ENCODE data around the gene PFDN1. TPM values are rescaled to one million over a fixed set of nuclear protein-coding genes. Genes with fewer than 3 reads are reported as not detected.
A peak's percentile ranks its signal among the peaks of the same experiment; 100 is the strongest.

The PFDN1 gene
- total and polyA plus RNA-seq, 4 donors = 14.0 to 30.8 (median 20.7) TPM

DNA sequence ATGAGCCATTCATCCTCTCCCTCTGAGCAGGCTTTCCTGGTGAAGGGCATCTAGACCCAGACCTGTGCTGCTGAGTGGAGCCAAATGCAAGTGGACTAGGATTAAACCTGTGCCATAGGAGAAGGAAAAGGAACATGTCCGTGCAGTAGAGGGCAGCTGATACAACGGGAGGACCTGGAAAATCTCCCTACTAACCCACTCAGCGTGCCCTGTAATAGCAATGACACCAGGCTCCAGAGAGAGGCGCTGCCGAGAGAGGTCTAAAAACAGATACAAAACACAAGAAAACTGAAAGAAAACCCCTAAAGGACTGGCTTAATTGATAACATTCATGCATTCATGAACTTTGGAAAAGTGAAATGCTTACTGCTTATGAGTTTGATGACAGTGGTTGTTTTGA lies 60.8 kb downstream of the PFDN1 start:
- WGBS = 83% methylated on average over 5 of the region's 5 CpGs
- Histone ChIP-seq H3K9me3 (ENCODE audit: control insufficient read depth in 4 of 4, low read length in 3 of 4) (no peaks in the 10 kb centered on the region), H3K27me3 (ENCODE audit: control insufficient read depth in 4 of 4, insufficient read depth in 4 of 4, low read length in 3 of 4) (no peaks in the 10 kb centered on the region), H3K4me1 (ENCODE audit: control insufficient read depth in 4 of 4, insufficient read depth in 4 of 4, low read length in 3 of 4) (peaks cover 4 to 19% (median 17%) of the 10 kb centered on the region in 4 donors), H3K36me3 (ENCODE audit: control insufficient read depth in 4 of 4, insufficient read depth in 3 of 4, low read depth in 1 of 4, low read length in 3 of 4) (peaks cover 0 to 8% (median 3%) of the 10 kb centered on the region in 4 donors), H3K9ac (ENCODE audit: low read depth in 1 of 2, low read length in 2 of 2) (no peak overlapping the region), H3K4me3 (ENCODE audit: low read depth in 1 of 3, low read length in 3 of 3) (no peak overlapping the region), H3K27ac (ENCODE audit: low read depth in 1 of 2, low read length in 2 of 2) (no peak overlapping the region)
- no peak for DNase-seq (ENCODE audit: low spot score)
- TF ChIP-seq YY1 (IDR thresholded peaks at IDR 0.05) (no peak), RXRA (IDR thresholded peaks at IDR 0.05) (no peak), SP1 (IDR thresholded peaks at IDR 0.05) (no peak), NR2F2 (IDR thresholded peaks at IDR 0.05) (no peak), HNF4A (conservative IDR thresholded peaks at IDR 0.05) (no peak), EGR1 (IDR thresholded peaks at IDR 0.05; ENCODE audit: low read depth in 2 of 2) (no peak), FOXA2 (IDR thresholded peaks at IDR 0.05) (no peak), JUND (IDR thresholded peaks at IDR 0.05) (no peak), HNF4G (IDR thresholded peaks at IDR 0.05) (no peak), FOXA1 (IDR thresholded peaks at IDR 0.05) (no peak), GABPA (IDR thresholded peaks at IDR 0.05 in 1 of 2, conservative IDR thresholded peaks at IDR 0.05 in 1 of 2) (no peak)
- TF ChIP-seq, protein P1, sequence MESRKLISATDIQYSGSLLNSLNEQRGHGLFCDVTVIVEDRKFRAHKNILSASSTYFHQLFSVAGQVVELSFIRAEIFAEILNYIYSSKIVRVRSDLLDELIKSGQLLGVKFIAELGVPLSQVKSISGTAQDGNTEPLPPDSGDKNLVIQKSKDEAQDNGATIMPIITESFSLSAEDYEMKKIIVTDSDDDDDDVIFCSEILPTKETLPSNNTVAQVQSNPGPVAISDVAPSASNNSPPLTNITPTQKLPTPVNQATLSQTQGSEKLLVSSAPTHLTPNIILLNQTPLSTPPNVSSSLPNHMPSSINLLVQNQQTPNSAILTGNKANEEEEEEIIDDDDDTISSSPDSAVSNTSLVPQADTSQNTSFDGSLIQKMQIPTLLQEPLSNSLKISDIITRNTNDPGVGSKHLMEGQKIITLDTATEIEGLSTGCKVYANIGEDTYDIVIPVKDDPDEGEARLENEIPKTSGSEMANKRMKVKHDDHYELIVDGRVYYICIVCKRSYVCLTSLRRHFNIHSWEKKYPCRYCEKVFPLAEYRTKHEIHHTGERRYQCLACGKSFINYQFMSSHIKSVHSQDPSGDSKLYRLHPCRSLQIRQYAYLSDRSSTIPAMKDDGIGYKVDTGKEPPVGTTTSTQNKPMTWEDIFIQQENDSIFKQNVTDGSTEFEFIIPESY (IDR thresholded peaks at IDR 0.05) = no peak
- TF ChIP-seq, protein P2, sequence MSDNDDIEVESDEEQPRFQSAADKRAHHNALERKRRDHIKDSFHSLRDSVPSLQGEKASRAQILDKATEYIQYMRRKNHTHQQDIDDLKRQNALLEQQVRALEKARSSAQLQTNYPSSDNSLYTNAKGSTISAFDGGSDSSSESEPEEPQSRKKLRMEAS (IDR thresholded peaks at IDR 0.05) = no peak
- TF ChIP-seq, protein P3, sequence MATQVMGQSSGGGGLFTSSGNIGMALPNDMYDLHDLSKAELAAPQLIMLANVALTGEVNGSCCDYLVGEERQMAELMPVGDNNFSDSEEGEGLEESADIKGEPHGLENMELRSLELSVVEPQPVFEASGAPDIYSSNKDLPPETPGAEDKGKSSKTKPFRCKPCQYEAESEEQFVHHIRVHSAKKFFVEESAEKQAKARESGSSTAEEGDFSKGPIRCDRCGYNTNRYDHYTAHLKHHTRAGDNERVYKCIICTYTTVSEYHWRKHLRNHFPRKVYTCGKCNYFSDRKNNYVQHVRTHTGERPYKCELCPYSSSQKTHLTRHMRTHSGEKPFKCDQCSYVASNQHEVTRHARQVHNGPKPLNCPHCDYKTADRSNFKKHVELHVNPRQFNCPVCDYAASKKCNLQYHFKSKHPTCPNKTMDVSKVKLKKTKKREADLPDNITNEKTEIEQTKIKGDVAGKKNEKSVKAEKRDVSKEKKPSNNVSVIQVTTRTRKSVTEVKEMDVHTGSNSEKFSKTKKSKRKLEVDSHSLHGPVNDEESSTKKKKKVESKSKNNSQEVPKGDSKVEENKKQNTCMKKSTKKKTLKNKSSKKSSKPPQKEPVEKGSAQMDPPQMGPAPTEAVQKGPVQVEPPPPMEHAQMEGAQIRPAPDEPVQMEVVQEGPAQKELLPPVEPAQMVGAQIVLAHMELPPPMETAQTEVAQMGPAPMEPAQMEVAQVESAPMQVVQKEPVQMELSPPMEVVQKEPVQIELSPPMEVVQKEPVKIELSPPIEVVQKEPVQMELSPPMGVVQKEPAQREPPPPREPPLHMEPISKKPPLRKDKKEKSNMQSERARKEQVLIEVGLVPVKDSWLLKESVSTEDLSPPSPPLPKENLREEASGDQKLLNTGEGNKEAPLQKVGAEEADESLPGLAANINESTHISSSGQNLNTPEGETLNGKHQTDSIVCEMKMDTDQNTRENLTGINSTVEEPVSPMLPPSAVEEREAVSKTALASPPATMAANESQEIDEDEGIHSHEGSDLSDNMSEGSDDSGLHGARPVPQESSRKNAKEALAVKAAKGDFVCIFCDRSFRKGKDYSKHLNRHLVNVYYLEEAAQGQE (IDR thresholded peaks at IDR 0.05) = no peak
- TF ChIP-seq, protein P4, sequence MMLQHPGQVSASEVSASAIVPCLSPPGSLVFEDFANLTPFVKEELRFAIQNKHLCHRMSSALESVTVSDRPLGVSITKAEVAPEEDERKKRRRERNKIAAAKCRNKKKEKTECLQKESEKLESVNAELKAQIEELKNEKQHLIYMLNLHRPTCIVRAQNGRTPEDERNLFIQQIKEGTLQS (IDR thresholded peaks at IDR 0.05) = no peak

DNA sequence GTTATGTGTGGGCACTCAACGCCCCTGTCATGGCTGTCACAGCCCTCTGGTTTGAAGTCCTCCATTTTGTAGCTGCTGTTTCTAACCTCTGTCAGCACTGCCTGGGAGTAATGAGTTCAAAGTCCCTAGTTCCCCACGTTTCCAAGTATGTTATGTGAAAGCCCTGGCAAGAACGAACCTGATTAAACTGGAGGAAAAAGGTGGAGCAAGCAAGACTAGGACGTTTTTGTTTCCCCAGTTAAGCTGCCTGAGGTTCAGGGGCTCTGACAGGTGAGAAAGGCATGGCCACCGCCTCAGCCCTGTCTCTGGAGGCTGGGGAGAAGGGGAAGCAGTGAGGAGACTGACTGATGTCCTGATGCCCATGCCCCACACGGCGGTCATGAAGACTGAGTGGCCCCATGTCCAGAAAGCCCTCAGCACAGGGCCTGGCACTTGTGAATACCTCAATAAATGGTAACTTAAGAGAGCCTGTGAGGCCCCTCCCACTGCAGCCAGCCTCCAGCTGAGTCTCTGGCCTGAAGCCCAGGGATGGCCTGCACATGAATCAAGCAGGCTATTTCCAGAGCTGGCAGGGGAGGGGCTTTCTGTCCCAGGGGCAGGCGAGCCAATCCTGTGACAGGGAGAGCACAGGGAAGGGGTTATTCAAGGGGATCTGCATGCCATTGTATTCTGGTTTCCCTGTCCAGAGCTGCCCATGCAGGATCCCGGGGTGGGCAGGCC lies 61.8 kb downstream of the PFDN1 start:
- no peaks in the 10 kb centered on the region for H3K27me3 ChIP-seq (ENCODE audit: control insufficient read depth in 4 of 4, insufficient read depth in 4 of 4, low read length in 3 of 4)
- no peaks in the 10 kb centered on the region for H3K9me3 ChIP-seq (ENCODE audit: control insufficient read depth in 4 of 4, low read length in 3 of 4)
- H3K4me1 ChIP-seq (ENCODE audit: control insufficient read depth in 4 of 4, insufficient read depth in 4 of 4, low read length in 3 of 4) = peaks cover 4 to 28% (median 19%) of the 10 kb centered on the region in 4 donors
- H3K27ac ChIP-seq (ENCODE audit: low read depth in 1 of 2, low read length in 2 of 2) = peak overlapping the region in 1 of 2 donors; percentile 29
- peaks cover 0 to 8% (median 3%) of the 10 kb centered on the region in 4 donors for H3K36me3 ChIP-seq (ENCODE audit: control insufficient read depth in 4 of 4, insufficient read depth in 3 of 4, low read depth in 1 of 4, low read length in 3 of 4)
- H3K4me3 ChIP-seq (ENCODE audit: low read depth in 1 of 3, low read length in 3 of 3) = no peak overlapping the region
- no peak overlapping the region for H3K9ac ChIP-seq (ENCODE audit: low read depth in 1 of 2, low read length in 2 of 2)
- DNase-seq (ENCODE audit: low spot score) = peak; percentile 66
- WGBS = 41% methylated on average over 9 of the region's 9 CpGs
- TF ChIP-seq, protein P1 (IDR thresholded peaks at IDR 0.05) = no peak
- peak; percentile 68 to 76 for TF ChIP-seq HNF4A (conservative IDR thresholded peaks at IDR 0.05)
- no peak for TF ChIP-seq TAF1 (conservative IDR thresholded peaks at IDR 0.05)
- TF ChIP-seq HNF4G (IDR thresholded peaks at IDR 0.05) = peak; percentile 56
- TF ChIP-seq, protein P3 (IDR thresholded peaks at IDR 0.05) = no peak
- no peak for TF ChIP-seq CTCF (IDR thresholded peaks at IDR 0.05; ENCODE audit: low read depth, low read length, missing input control)
- TF ChIP-seq, protein P2 (IDR thresholded peaks at IDR 0.05) = no peak
- no peak for TF ChIP-seq GABPA (IDR thresholded peaks at IDR 0.05 in 1 of 2, conservative IDR thresholded peaks at IDR 0.05 in 1 of 2)
